H1 (cell line): Measurements from ENCODE around the gene NANOGP8. TPM values are rescaled to one million over a fixed set of nuclear protein-coding genes. Genes with fewer than 3 reads are reported as not detected.

ENCODE experiments used
- CTCF ChIA-PET: fragments of 300-600 bp; sonication (Branson Sonifier 250); formaldehyde crosslinking; loops from one replicate; lab custom pipeline; 2021; ENCODE audit not compliant: partially characterized antibody; lab: Charles Lee
- POLR2A ChIA-PET: fragments of 300-600 bp; sonication (Branson Sonifier 250); formaldehyde crosslinking; loops from one replicate; lab custom pipeline; 2021; ENCODE audit warnings: inconsistent platforms; ENCODE audit not compliant: partially characterized antibody; lab: Charles Lee
- DNase-seq, 2 experiments: peaks; one replicate each; pipeline versions ENCODE4 v3.0.0 to v3.0.0-alpha.2; 2010 to 2022; ENCODE audit warnings: low spot score in 2 of 2, low read depth in 1 of 2, mixed read lengths in 1 of 2
- FAIRE-seq: peaks from 2 replicates; lab custom pipeline; 2011; peaks lifted over from hg19 to GRCh38; lab: Jason Lieb, UNC
- H2AFZ ChIP-seq: 2 replicates; pipeline ENCODE4 v1.8.1; 2012; ENCODE audit warnings: low read length, inconsistent platforms
- H2AK5ac ChIP-seq: 2 replicates; pipeline ENCODE4 v1.6.1; 2013; ENCODE audit warnings: low read depth, low read length
- H2BK120ac ChIP-seq: replicated peaks from 2 replicates; pipeline ENCODE3; 2013; ENCODE audit warnings: low read depth, low read length, inconsistent platforms
- H2BK12ac ChIP-seq: 2 replicates; pipeline ENCODE4 v1.6.1; 2013; ENCODE audit warnings: low read depth, low read length
- H2BK15ac ChIP-seq: 2 replicates; pipeline ENCODE4 v1.6.1; 2013; ENCODE audit warnings: low read length
- H2BK20ac ChIP-seq: 2 replicates; pipeline ENCODE4 v1.6.1; 2013; ENCODE audit warnings: low read length
- H2BK5ac ChIP-seq: 2 replicates; pipeline ENCODE4 v1.6.1; 2013; ENCODE audit warnings: low read depth, low read length
- H3K14ac ChIP-seq: 2 replicates; pipeline ENCODE4 v1.6.1; 2013; ENCODE audit warnings: inconsistent platforms; ENCODE audit not compliant: insufficient read length
- H3K18ac ChIP-seq: 2 replicates; pipeline ENCODE4 v1.6.1; 2013; ENCODE audit warnings: low read length; ENCODE audit errors: extremely low read depth
- H3K23ac ChIP-seq: 2 replicates; pipeline ENCODE4 v1.6.1; 2013; ENCODE audit warnings: inconsistent platforms; ENCODE audit not compliant: insufficient read length
- H3K23me2 ChIP-seq: 2 replicates; pipeline ENCODE4 v1.6.1; 2013; ENCODE audit warnings: low read depth, low read length
- H3K27ac ChIP-seq: 2 replicates; pipeline ENCODE4 v1.6.1; 2011; ENCODE audit warnings: low read depth, low read length, inconsistent platforms
- H3K27me3 ChIP-seq, 4 experiments: replicated peaks in 1 of 4; 1 replicate in 1 of 4; 2 replicates in 3 of 4; pipeline versions ENCODE4 v1.6.1 to v1.8.1; 2011 to 2013; ENCODE audit warnings: low read length in 3 of 4, mild to moderate bottlenecking in 3 of 4, inconsistent platforms in 2 of 4, mixed read lengths in 2 of 4, moderate library complexity in 1 of 4; ENCODE audit not compliant: control insufficient read depth in 3 of 4, insufficient read depth in 3 of 4; ENCODE audit errors: extremely low read depth in 1 of 4
- H3K36me3 ChIP-seq, 4 experiments: 2 replicates each; pipeline versions ENCODE4 v1.6.1 to v1.8.1; 2011 to 2013; ENCODE audit warnings: mild to moderate bottlenecking in 4 of 4, low read length in 3 of 4, moderate library complexity in 2 of 4, control low read depth in 1 of 4, inconsistent platforms in 1 of 4; ENCODE audit not compliant: insufficient read depth in 4 of 4, control insufficient read depth in 2 of 4
- H3K4ac ChIP-seq: replicated peaks from 2 replicates; pipeline ENCODE3; 2013; ENCODE audit warnings: low read length, low read depth, mixed read lengths, inconsistent platforms; ENCODE audit not compliant: insufficient read length
- H3K4me1 ChIP-seq, 4 experiments: replicated peaks in 1 of 4; 1 replicate in 1 of 4; 2 replicates in 3 of 4; pipeline versions ENCODE4 v1.6.1 to v1.8.1; 2011 to 2013; ENCODE audit warnings: low read length in 3 of 4, inconsistent platforms in 2 of 4, mixed read lengths in 1 of 4; ENCODE audit not compliant: insufficient read depth in 4 of 4, control insufficient read depth in 3 of 4
- H3K4me2 ChIP-seq, 2 experiments: 2 replicates each; pipeline versions ENCODE4 v1.6.1 to v1.8.1; 2011 to 2013; ENCODE audit warnings: low read depth in 2 of 2, low read length in 2 of 2, control low read depth in 1 of 2, inconsistent platforms in 1 of 2, mild to moderate bottlenecking in 1 of 2; ENCODE audit not compliant: insufficient read depth in 1 of 2
- H3K4me3 ChIP-seq, 4 experiments: fragments of 200-600, 300-600 bp in 1 of 4; sonication (generic), shearing (Covaris generic), sonication (Bioruptor Twin) in 1 of 4; 2 replicates each; pipeline versions ENCODE4 v1.5.1 to v1.8.1; 2011 to 2016; ENCODE audit warnings: low read length in 4 of 4, low read depth in 3 of 4, control low read depth in 2 of 4, inconsistent platforms in 2 of 4, mild to moderate bottlenecking in 2 of 4, mixed read lengths in 1 of 4, moderate library complexity in 1 of 4; ENCODE audit not compliant: insufficient read depth in 2 of 4; ENCODE audit errors: extremely low read depth in 1 of 4
- H3K56ac ChIP-seq: replicated peaks from 2 replicates; pipeline ENCODE3; 2013; ENCODE audit warnings: low read depth, mild to moderate bottlenecking, mixed read lengths, low read length, inconsistent platforms; ENCODE audit not compliant: insufficient read length
- H3K79me1 ChIP-seq: 2 replicates; pipeline ENCODE4 v1.6.1; 2013; ENCODE audit warnings: low read depth, low read length, control low read depth
- H3K79me2 ChIP-seq, 2 experiments: 2 replicates each; pipeline versions ENCODE4 v1.6.1 to v1.8.1; 2012 to 2013; ENCODE audit warnings: low read length in 2 of 2, mild to moderate bottlenecking in 2 of 2, inconsistent platforms in 1 of 2; ENCODE audit not compliant: insufficient read depth in 2 of 2, control insufficient read depth in 1 of 2
- H3K9ac ChIP-seq, 4 experiments: replicated peaks in 1 of 4; 1 replicate in 1 of 4; 2 replicates in 3 of 4; pipeline versions ENCODE4 v1.6.1 to v1.8.1; 2011 to 2013; ENCODE audit warnings: low read depth in 3 of 4, low read length in 3 of 4, control low read depth in 2 of 4, mild to moderate bottlenecking in 2 of 4, moderate library complexity in 2 of 4, inconsistent platforms in 1 of 4; ENCODE audit errors: extremely low read depth in 1 of 4
- H3K9me3 ChIP-seq, 2 experiments: 2 replicates each; pipeline versions ENCODE4 v1.6.1 to v1.8.1; 2012 to 2013; ENCODE audit warnings: mild to moderate bottlenecking in 2 of 2, moderate library complexity in 2 of 2, control low read depth in 1 of 2, inconsistent platforms in 1 of 2, low read depth in 1 of 2, low read length in 1 of 2, mixed read lengths in 1 of 2; ENCODE audit not compliant: insufficient read depth in 2 of 2
- H4K20me1 ChIP-seq, 2 experiments: replicated peaks in 1 of 2; 2 replicates each; pipeline versions ENCODE3 to v1.8.1; 2011 to 2013; ENCODE audit warnings: inconsistent platforms in 2 of 2, low read length in 2 of 2, mild to moderate bottlenecking in 1 of 2; ENCODE audit not compliant: insufficient read depth in 2 of 2, control insufficient read depth in 1 of 2
- H4K5ac ChIP-seq: 2 replicates; pipeline ENCODE4 v1.6.1; 2013; ENCODE audit warnings: low read length, low read depth, mixed read lengths, inconsistent platforms; ENCODE audit not compliant: insufficient read length
- H4K8ac ChIP-seq: 2 replicates; pipeline ENCODE4 v1.8.0; 2013; ENCODE audit warnings: mild to moderate bottlenecking, moderate library complexity, low read length, inconsistent platforms; ENCODE audit not compliant: insufficient read depth; ENCODE audit errors: extremely low read depth
- H4K91ac ChIP-seq: replicated peaks from 2 replicates; pipeline ENCODE3; 2013; ENCODE audit warnings: low read length, mixed read lengths, inconsistent platforms; ENCODE audit not compliant: insufficient read length
- CHD2 ChIP-seq: IDR thresholded peaks from 2 replicates; pipeline ENCODE4 v1.6.1; 2012; ENCODE audit warnings: low read length, improper control_type of control experiment
- EGR1 ChIP-seq: IDR thresholded peaks from 2 replicates; pipeline ENCODE4 v1.6.1; 2011; ENCODE audit warnings: low read depth, low read length, borderline replicate concordance
- JUN ChIP-seq: IDR thresholded peaks from 2 replicates; pipeline ENCODE4 v1.6.1; 2011; ENCODE audit warnings: low read depth, mild to moderate bottlenecking, improper control_type of control experiment, low read length
- MAFK ChIP-seq: IDR thresholded peaks from 2 replicates; pipeline ENCODE4 v1.6.1; 2012; ENCODE audit warnings: low read depth, mild to moderate bottlenecking, improper control_type of control experiment, low read length
- RFX5 ChIP-seq: IDR thresholded peaks from 2 replicates; pipeline ENCODE4 v1.6.1; 2011; ENCODE audit warnings: low read depth, low read length, improper control_type of control experiment, borderline replicate concordance
- SAP30 ChIP-seq: fragments of 300-600 bp; sonication (generic); IDR thresholded peaks from 2 replicates; pipeline ENCODE4 v1.7.1; 2012; ENCODE audit warnings: low read length, moderate library complexity, mild to moderate bottlenecking, inconsistent platforms; ENCODE audit not compliant: insufficient read depth, insufficient replicate concordance
- WGBS, 2 experiments: shearing (Covaris generic) in 1 of 2; methylation state at CpG; one replicate each; pipeline versions ENCODE4 v1.1.6 to v1.1.7; 2013 to 2015; ENCODE audit warnings: low lambda C conversion rate in 2 of 2, mixed read lengths in 2 of 2, inconsistent platforms in 1 of 2, low coverage in 1 of 2, missing lambda C conversion rate in 1 of 2; ENCODE audit not compliant: insufficient replicate concordance in 2 of 2, insufficient coverage in 1 of 2, insufficient read length in 1 of 2; ENCODE audit errors: extremely low coverage in 1 of 2, missing lambda C conversion rate in 1 of 2; 5-methylcytosine and 5-hydroxymethylcytosine counted together
- polyA plus RNA-seq, 7 experiments: library from polyadenylated mRNA; depleted of rRNA in 3 of 7; stranded (reverse) in 5 of 7; unstranded in 2 of 7; fragments of >200 nt in 5 of 7; fragments of 200-250 nt in 2 of 7; gene quantifications; 1 replicate in 5 of 7; 2 replicates in 1 of 7; 4 replicates in 1 of 7; pipeline versions ENCODE4 v1.2.1 to v1.2.3, GENCODE V29; 2011 to 2013; ENCODE audit warnings: missing spikeins in 2 of 7, mixed read lengths in 2 of 7
- total RNA-seq: library from RNA; stranded (reverse); fragmentation: NEBNext Ultra II Directional; extraction: Animal tissue kit (Norgen Biotek cat#: 25700); gene quantifications from 2 replicates; pipeline ENCODE4 v1.2.1, GENCODE V29; 2021

The NANOGP8 gene
- total and polyA plus RNA-seq, 2 of the 8 experiments (the other 6 are each of a cell fraction or from before 2014, with no cell fraction given), result 23.3 to 40.6 TPM

- DNase-seq (no peak), FAIRE-seq (no peak)
- no peak overlapping the region for H3K9ac ChIP-seq
- no peak overlapping the region for H4K5ac ChIP-seq
- H2BK12ac ChIP-seq, result no peak overlapping the region
- WGBS, 2 experiments, result 81% methylated on average over 2 of the region's 2 CpGs; no CpG with 5 or more reads in 1 of the 2 experiments
- no peak for TF ChIP-seq MAFK
- TF ChIP-seq SAP30, result no peak
- no peak for TF ChIP-seq JUN
- TF ChIP-seq EGR1, result no peak
- TF ChIP-seq CHD2, result no peak
- no peak for TF ChIP-seq RFX5
- CTCF ChIA-PET, result no interaction called here
- H3K36me3 ChIP-seq, result no peaks in the 10 kb centered on the region
- H3K18ac ChIP-seq, result no peak overlapping the region
- H4K8ac ChIP-seq, result no peak overlapping the region
- no peak overlapping the region for H3K4me3 ChIP-seq
- no peak overlapping the region for H3K4ac ChIP-seq
- H3K79me1 ChIP-seq, result no peaks in the 10 kb centered on the region
- no peak overlapping the region for H2BK15ac ChIP-seq
- no peak overlapping the region for H3K23ac ChIP-seq
- no peak overlapping the region for H3K4me2 ChIP-seq
- H2AK5ac ChIP-seq, result no peak overlapping the region
- H2AFZ ChIP-seq, result no peak overlapping the region
- no peak overlapping the region for H3K27ac ChIP-seq
- POLR2A ChIA-PET, result no interaction called here
- H4K20me1 ChIP-seq, result no peaks in the 10 kb centered on the region
- no peak overlapping the region for H3K14ac ChIP-seq
- H2BK120ac ChIP-seq, result no peak overlapping the region
- H4K91ac ChIP-seq, result no peak overlapping the region
- H3K23me2 ChIP-seq, result no peaks in the 10 kb centered on the region
- no peak overlapping the region for H2BK5ac ChIP-seq
- no peaks in the 10 kb centered on the region for H3K9me3 ChIP-seq
- no peak overlapping the region for H2BK20ac ChIP-seq
- no peaks in the 10 kb centered on the region for H3K27me3 ChIP-seq
- H3K79me2 ChIP-seq, result no peaks in the 10 kb centered on the region
- no peak overlapping the region for H3K56ac ChIP-seq
- H3K4me1 ChIP-seq, result no peaks in the 10 kb centered on the region; a peak in 1 of 7 replicates
Measured at GRCh38 chr15:35118960-35119359, 33.9 kb upstream of the NANOGP8 start.
